K562 (cell line): ENCODE data around the gene SLC26A1. TPM values are rescaled to one million over a fixed set of nuclear protein-coding genes. Genes with fewer than 3 reads are reported as not detected.

ENCODE experiments used
- HBP1 ChIP-seq: fragments of 450-650 bp; formaldehyde crosslinking; IDR thresholded peaks from 2 replicates; pipeline ENCODE4 v1.4.0; 2022; ENCODE audit warnings: missing genetic modification characterization
- HMGN3 ChIP-seq: IDR thresholded peaks from 2 replicates; pipeline ENCODE4 v1.6.1; 2011; ENCODE audit warnings: borderline replicate concordance, low read depth, mild to moderate bottlenecking, mixed read lengths, low read length; ENCODE audit not compliant: insufficient read length; ENCODE audit errors: extremely low read depth
- MGA ChIP-seq: fragments of 450-650 bp; IDR thresholded peaks from 2 replicates; pipeline ENCODE4 v1.6.1; 2016; ENCODE audit warnings: mild to moderate bottlenecking, moderate library complexity
- POLR2AphosphoS5 ChIP-seq: IDR thresholded peaks from 2 replicates; pipeline ENCODE4 v1.6.1; 2011; ENCODE audit warnings: mild to moderate bottlenecking, low read depth, low read length, moderate library complexity; ENCODE audit not compliant: control insufficient read depth, insufficient read depth
- SIRT6 ChIP-seq: IDR thresholded peaks from one replicate; pipeline ENCODE4 v1.6.1; 2012; ENCODE audit warnings: low read depth, mild to moderate bottlenecking, control low read depth, inconsistent platforms, low read length, moderate library complexity
- SMARCA5 ChIP-seq: fragments of 450-650 bp; IDR thresholded peaks from 2 replicates; pipeline ENCODE4 v1.6.1; 2016
- TCF15 ChIP-seq: fragments of 250-450 bp; sonication (Bioruptor Pico); IDR thresholded peaks from 2 replicates; pipeline ENCODE4 v1.8.0; 2022; ENCODE audit warnings: moderate library complexity, mild to moderate bottlenecking, inconsistent platforms
- TSC22D4 ChIP-seq: fragments of 450-650 bp; IDR thresholded peaks from 2 replicates; pipeline ENCODE4 v1.6.1; 2016; ENCODE audit warnings: missing genetic modification characterization, missing biosample characterization, control low read depth
- ZNF3 ChIP-seq: fragments of 250-450 bp; sonication (Bioruptor Pico); IDR thresholded peaks from 2 replicates; pipeline ENCODE4 v1.5.0; 2021; ENCODE audit warnings: mild to moderate bottlenecking, moderate library complexity
- ZNF316 ChIP-seq: fragments of 450-650 bp; IDR thresholded peaks from 2 replicates; pipeline ENCODE4 v1.6.1; 2016
- ZNF639 ChIP-seq, 2 experiments: fragments of 200-800 bp in 1 of 2; sonication (Bioruptor generic) in 1 of 2; sonication (generic) in 1 of 2; formaldehyde crosslinking in 1 of 2; IDR thresholded peaks in 1 of 2; conservative IDR thresholded peaks in 1 of 2; 2 replicates each; pipeline versions ENCODE4 v1.5.0 to v1.6.1; 2016 to 2020; ENCODE audit warnings: missing compliant biosample characterization in 1 of 2, missing genetic modification characterization in 1 of 2, missing genetic modification reagents in 1 of 2
- ZNF766 ChIP-seq: fragments of 200-800 bp; sonication (Bioruptor generic); conservative IDR thresholded peaks from 2 replicates; pipeline ENCODE4 v1.6.1; 2016; ENCODE audit warnings: missing genetic modification characterization, missing compliant biosample characterization
- polyA plus RNA-seq, 8 experiments: library from polyadenylated mRNA; depleted of rRNA in 4 of 8; stranded (reverse) in 5 of 8; unstranded in 3 of 8; fragments of >200 nt; fragmentation: Nextera tagmentation in 2 of 8; fragmentation: Illumina TruSeq in 1 of 8; extraction: Ambion mirVana in 2 of 8; extraction: Trizol in 1 of 8; gene quantifications; 2 replicates each; pipeline versions ENCODE4 v1.2.1 to v1.2.3, GENCODE V29; 2011 to 2014; ENCODE audit warnings: inconsistent platforms in 1 of 8, missing spikeins in 1 of 8
- total RNA-seq, 7 experiments: library from RNA; depleted of rRNA in 6 of 7; stranded (reverse); fragments of >200 nt in 6 of 7; fragmentation: Illumina TruSeq in 2 of 7; extraction: Trizol in 2 of 7; gene quantifications; 2 replicates each; pipeline versions ENCODE4 v1.2.1 to v1.2.3, GENCODE V29; 2011 to 2021; ENCODE audit warnings: low replicate concordance in 1 of 7

Gene SLC26A1
- total and polyA plus RNA-seq, 9 of the 15 experiments (the other 6 are each of a cell fraction or from before 2014, with no cell fraction given) = 0.11 to 4.2 (median 0.95) TPM

- no peak for TF ChIP-seq ZNF766
- TF ChIP-seq SIRT6 = no peak
- no peak for TF ChIP-seq TCF15
- TF ChIP-seq POLR2AphosphoS5 = peak; percentile 68
- TF ChIP-seq TSC22D4 (tag) = no peak
- peak; percentile 38 for TF ChIP-seq HMGN3
- no peak for TF ChIP-seq ZNF639 (CRISPR knock-in tag; conservative IDR thresholded peaks at IDR 0.05 in 1 of 2, IDR thresholded peaks at IDR 0.05 in 1 of 2)
- TF ChIP-seq ZNF316 = no peak
- no peak for TF ChIP-seq ZNF3
- TF ChIP-seq HBP1 (CRISPR knock-in tag) = no peak
- TF ChIP-seq MGA = peak; percentile 10; the same call in 1 of the 2 replicates
- no peak for TF ChIP-seq SMARCA5
Observed at GRCh38 chr4:986879-987623, 6.2 kb downstream of the SLC26A1 start, which contains the start of gene IDUA (continued).
